ENCODE measurements around the gene CDKN2D.

GRCh38 chr19:10553087-10553667 is 15.6 kb downstream of the CDKN2D start:
- TF ChIP-seq BHLHE40 (IDR thresholded peaks at IDR 0.05; ENCODE audit: borderline replicate concordance) (no peak), HDGF (IDR thresholded peaks at IDR 0.05; ENCODE audit: borderline replicate concordance) (no peak), ARNT (IDR thresholded peaks at IDR 0.05) (no peak), LEF1 (IDR thresholded peaks at IDR 0.05; ENCODE audit: borderline replicate concordance) (no peak)

Measured in HEK293T (cell line).